ENCODE results near the gene TRIM71.

DNA sequence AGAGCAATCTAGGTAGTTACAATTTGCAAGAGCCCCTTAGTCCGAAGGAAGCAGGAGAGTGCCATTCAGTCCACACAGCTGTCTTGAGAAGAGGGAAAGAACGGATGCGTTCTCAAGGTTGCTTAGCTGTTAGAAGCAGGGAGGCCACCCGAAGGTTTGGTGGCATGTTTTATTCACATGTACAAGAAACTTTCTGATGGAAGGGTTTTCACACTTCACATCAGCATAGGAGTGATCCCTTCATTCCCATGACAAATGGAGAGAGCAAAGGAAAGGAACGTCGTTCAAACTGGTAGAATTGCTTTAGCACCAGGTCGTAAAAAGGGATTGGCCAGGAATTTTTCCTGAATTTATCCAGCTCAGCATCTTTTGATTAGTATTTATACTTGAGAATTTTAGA lies 53.5 kb downstream of the TRIM71 start:
- TF ChIP-seq, protein P1, sequence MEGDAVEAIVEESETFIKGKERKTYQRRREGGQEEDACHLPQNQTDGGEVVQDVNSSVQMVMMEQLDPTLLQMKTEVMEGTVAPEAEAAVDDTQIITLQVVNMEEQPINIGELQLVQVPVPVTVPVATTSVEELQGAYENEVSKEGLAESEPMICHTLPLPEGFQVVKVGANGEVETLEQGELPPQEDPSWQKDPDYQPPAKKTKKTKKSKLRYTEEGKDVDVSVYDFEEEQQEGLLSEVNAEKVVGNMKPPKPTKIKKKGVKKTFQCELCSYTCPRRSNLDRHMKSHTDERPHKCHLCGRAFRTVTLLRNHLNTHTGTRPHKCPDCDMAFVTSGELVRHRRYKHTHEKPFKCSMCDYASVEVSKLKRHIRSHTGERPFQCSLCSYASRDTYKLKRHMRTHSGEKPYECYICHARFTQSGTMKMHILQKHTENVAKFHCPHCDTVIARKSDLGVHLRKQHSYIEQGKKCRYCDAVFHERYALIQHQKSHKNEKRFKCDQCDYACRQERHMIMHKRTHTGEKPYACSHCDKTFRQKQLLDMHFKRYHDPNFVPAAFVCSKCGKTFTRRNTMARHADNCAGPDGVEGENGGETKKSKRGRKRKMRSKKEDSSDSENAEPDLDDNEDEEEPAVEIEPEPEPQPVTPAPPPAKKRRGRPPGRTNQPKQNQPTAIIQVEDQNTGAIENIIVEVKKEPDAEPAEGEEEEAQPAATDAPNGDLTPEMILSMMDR (IDR thresholded peaks at IDR 0.05; ENCODE audit: insufficient read depth, low read length, poor library complexity, severe bottlenecking): no peak
- no peak for TF ChIP-seq EZH2phosphoT487 (conservative IDR thresholded peaks at IDR 0.05; ENCODE audit: low read length)
